K562 treated with DMSO at 1 percent for 48 hours (cell line): ENCODE measurements around the gene USP7. TPM values are rescaled to one million over a fixed set of nuclear protein-coding genes. Genes with fewer than 3 reads are reported as not detected.

Source experiments
- total RNA-seq: library from RNA; unstranded; fragments of 300-600 nt; gene quantifications from 2 replicates; pipeline ENCODE4 v1.2.3, GENCODE V29; 2022; ENCODE audit warnings: low replicate concordance; ENCODE audit errors: extremely low read depth

The USP7 gene
- total RNA-seq: not detected in 2 replicates

GRCh38 chr16:8963821-8964441, at the start of gene USP7:
Gene USP7 (minus strand): TSS chr16:8963906. CDS start chr16:8963285, 621 bp downstream.

GRCh38 chr16:8882041-8882617, 81.6 kb downstream of the USP7 start, which contains the start of gene LITAFD:
Gene LITAFD (plus strand): TSS chr16:8882351. CDS start chr16:8884356, 2,005 bp downstream.

DNA sequence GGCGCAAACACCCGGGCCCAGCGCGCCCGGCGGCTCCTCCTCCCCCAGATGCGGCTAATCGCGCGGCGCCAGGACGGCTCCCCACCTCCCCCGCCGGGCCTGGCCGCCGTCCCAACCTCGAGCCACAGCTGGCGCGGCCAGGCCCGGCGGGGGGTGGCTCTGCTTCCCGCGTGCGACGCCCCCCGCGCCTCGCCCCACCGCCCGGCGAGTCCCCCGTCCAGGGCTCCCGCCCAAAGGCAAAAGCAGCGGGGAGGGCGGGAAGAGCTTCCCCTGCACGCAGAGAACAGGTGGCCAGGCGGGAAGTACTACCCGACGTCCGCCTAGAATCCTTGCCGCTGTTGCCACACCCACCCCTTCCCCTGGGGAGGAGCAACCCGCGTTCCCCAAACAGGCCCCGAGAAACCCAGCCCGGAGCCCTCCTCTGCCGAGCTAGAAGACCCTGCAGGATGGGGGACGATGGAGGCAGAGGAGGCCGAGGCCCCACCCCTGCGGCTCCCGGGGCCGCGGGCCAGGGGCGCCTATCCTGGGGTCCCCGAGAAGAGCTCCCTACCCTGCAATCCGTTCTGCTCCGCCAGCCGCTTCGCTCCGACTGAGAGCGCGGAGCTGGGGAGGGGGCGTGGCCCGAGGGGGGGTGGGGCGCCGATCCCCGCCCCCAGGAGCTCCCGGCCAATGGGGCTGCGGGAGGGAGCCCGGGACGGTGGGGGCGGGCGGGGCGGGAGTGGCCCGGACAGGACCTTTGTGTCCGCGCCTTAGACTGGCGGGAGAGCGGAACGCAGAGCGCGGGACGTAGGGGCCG, 95.1 kb downstream of the USP7 start, which contains the start of gene CARHSP1:
Gene CARHSP1 (minus strand): TSS at position 591 of the 796 bp plus-strand sequence. CDS start 9,678 bp downstream, outside the sequence.

Other genes with a start within 250 kb of the USP7 start
- not detected in 2 replicates for gene TMEM186, start 166.3 kb downstream of the USP7 start, total RNA-seq
- gene PMM2, start 166.1 kb downstream of the USP7 start, total RNA-seq: not detected in 2 replicates
- not detected in 2 replicates for gene CARHSP1, start 94.9 kb downstream of the USP7 start, total RNA-seq
- not detected in 2 replicates for gene LITAFD, start 81.6 kb downstream of the USP7 start, total RNA-seq
- not detected in 2 replicates for gene HAPSTR1, start 127.7 kb upstream of the USP7 start, total RNA-seq